ENCODE results near the gene LANCL3. TPM values are rescaled to one million over a fixed set of nuclear protein-coding genes. Genes with fewer than 3 reads are reported as not detected.
"Not testable (repeated sequence)": the region's sequence is repeated elsewhere in the genome, so short reads cannot be mapped to it uniquely, and the experiment has no call there.

LANCL3 gene
- not detected in 2 replicates for polyA plus RNA-seq (2011; rRNA removed)
- not detected in 2 replicates for polyA plus RNA-seq (2012; cell fraction: cytosol; rRNA removed)
- polyA plus RNA-seq (2012; cell fraction: nucleus; rRNA removed), result not detected in 2 replicates
- polyA plus RNA-seq (2017; fragmentation: RNase III; extraction: RNeasy Plus Mini Kit Qiagen cat#74134 plus additional on column Dnase treatment), result not detected in 3 replicates
- polyA minus RNA-seq (2011; rRNA and poly(A)+ RNA removed), result not detected in 2 replicates

DNA sequence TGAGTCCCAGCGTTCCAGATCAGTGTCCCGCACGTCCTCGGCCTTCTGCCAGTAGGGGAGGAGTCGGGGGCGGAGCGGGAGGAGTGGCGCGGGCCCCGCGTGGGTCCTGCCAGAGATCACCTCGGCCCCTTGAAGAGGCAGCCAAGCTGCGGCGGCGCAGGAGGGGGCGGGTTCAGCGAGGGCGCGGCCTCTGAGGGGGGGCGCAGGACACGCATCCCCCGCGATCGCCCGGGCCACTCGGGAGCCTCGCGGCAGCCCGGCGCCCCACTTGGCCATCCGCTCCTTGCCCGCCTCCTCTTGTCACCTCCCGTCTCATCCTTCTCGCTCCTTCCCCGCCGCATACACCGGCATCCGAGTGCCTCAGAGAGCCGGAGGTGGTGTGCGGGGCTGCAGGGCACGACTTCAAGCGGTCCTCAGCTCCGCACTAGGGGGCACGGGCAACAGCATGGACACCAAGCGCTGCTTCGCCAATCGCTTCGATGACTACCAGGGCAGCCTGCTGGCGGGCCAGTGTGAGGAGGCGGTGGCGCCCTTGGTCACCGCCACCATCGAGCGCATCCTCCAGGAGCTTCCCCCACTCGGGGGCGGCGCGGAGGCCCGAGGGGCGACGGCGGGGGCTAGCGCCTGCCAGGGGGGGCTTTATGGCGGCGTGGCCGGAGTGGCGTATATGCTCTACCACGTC lies at the start of gene LANCL3:
TSS of gene LANCL3 (plus strand) at position 236 of the 682 bp plus-strand sequence. CDS start at position 446, 210 bp downstream.
- H3K27ac ChIP-seq; CTCF ChIA-PET; H3K4me1 ChIP-seq; H3K9me3 ChIP-seq; DNase-seq (ENCODE audit: low read depth in 1 of 2, low spot score in 1 of 2); POLR2A ChIA-PET; FAIRE-seq: not testable (repeated sequence)
- Histone ChIP-seq H3K4me2 (peak within 1 kb of the TSS; percentile 60), H3K4me3 (peak within 1 kb of the TSS; percentile 29; the same call in 2 of the 3 replicates)
- 6% methylated on average over 22 of the region's 68 CpGs for WGBS (ENCODE audit: missing lambda C conversion rate)
- ATAC-seq, result peak; percentile 57 to 77; a peak in 5 of 6 replicates

- DNase-seq (ENCODE audit: low read depth in 1 of 2, low spot score in 1 of 2); H3K4me2 ChIP-seq; H3K27ac ChIP-seq; POLR2A ChIA-PET; CTCF ChIA-PET; H3K9me3 ChIP-seq; H3K4me3 ChIP-seq; H3K4me1 ChIP-seq; ATAC-seq: not testable (repeated sequence)
- peak; percentile 39 for FAIRE-seq
- 14% methylated on average over 3 of the region's 3 CpGs for WGBS (ENCODE audit: missing lambda C conversion rate)
These were observed 47.8 kb upstream of the LANCL3 start for GRCh38 chrX:37523673-37524072.

DNA sequence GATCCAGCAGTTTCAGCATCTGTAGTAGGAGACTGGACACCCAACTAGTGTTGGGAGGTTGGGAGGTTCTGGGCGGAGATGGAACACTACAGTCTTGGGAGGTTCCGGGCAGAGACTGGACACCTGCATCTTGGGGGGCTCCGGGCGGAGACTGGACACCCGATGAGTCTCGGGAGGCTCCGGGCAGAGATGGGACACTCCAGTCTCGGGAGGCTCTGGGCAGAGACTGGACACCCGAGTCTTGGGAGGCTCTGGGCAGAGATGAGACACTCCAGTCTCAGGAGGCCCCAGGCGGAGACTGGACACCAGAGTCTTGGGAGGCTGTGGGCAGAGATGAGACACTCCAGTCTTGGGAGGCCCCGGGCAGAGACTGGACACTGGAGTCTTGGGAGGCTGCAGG lies 29.5 kb upstream of the LANCL3 start:
- ChIA-PET POLR2A (no interaction called here), CTCF (no interaction called here)
- FAIRE-seq (no peak), DNase-seq (ENCODE audit: low read depth in 1 of 2, low spot score in 1 of 2) (no peak), ATAC-seq (no peak)
- no peak overlapping the region for H3K4me2 ChIP-seq
- no peak overlapping the region for H3K27ac ChIP-seq
- TF ChIP-seq ZSCAN20 (CRISPR knock-in tag; IDR thresholded peaks at IDR 0.05) (no peak), FOSB (CRISPR knock-in tag; IDR thresholded peaks at IDR 0.05) (no peak), GATA3 (IDR thresholded peaks at IDR 0.05; ENCODE audit: borderline replicate concordance) (no peak), RARB (CRISPR knock-in tag; IDR thresholded peaks at IDR 0.05) (no peak), CBX2 (IDR thresholded peaks at IDR 0.05; ENCODE audit: borderline replicate concordance, low read depth) (no peak), KDM5A (IDR thresholded peaks at IDR 0.05) (no peak), SREBF2 (IDR thresholded peaks at IDR 0.05) (no peak), EP300 (IDR thresholded peaks at IDR 0.05) (no peak), FOXS1 (CRISPR knock-in tag; IDR thresholded peaks at IDR 0.05) (no peak), ZFP36 (IDR thresholded peaks at IDR 0.05; ENCODE audit: borderline replicate concordance, partially characterized antibody) (no peak), KDM1A (IDR thresholded peaks at IDR 0.05; ENCODE audit: low read depth) (no peak), CHD4 (IDR thresholded peaks at IDR 0.05; ENCODE audit: borderline replicate concordance) (no peak)
- TF ChIP-seq, protein P1, sequence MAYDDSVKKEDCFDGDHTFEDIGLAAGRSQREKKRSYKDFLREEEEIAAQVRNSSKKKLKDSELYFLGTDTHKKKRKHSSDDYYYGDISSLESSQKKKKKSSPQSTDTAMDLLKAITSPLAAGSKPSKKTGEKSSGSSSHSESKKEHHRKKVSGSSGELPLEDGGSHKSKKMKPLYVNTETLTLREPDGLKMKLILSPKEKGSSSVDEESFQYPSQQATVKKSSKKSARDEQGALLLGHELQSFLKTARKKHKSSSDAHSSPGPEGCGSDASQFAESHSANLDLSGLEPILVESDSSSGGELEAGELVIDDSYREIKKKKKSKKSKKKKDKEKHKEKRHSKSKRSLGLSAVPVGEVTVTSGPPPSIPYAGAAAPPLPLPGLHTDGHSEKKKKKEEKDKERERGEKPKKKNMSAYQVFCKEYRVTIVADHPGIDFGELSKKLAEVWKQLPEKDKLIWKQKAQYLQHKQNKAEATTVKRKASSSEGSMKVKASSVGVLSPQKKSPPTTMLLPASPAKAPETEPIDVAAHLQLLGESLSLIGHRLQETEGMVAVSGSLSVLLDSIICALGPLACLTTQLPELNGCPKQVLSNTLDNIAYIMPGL (CRISPR knock-in tag; IDR thresholded peaks at IDR 0.05; ENCODE audit: borderline replicate concordance), result no peak
- TF ChIP-seq, protein P2, sequence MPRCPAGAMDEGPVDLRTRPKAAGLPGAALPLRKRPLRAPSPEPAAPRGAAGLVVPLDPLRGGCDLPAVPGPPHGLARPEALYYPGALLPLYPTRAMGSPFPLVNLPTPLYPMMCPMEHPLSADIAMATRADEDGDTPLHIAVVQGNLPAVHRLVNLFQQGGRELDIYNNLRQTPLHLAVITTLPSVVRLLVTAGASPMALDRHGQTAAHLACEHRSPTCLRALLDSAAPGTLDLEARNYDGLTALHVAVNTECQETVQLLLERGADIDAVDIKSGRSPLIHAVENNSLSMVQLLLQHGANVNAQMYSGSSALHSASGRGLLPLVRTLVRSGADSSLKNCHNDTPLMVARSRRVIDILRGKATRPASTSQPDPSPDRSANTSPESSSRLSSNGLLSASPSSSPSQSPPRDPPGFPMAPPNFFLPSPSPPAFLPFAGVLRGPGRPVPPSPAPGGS (IDR thresholded peaks at IDR 0.05), result no peak
- TF ChIP-seq, protein P3, sequence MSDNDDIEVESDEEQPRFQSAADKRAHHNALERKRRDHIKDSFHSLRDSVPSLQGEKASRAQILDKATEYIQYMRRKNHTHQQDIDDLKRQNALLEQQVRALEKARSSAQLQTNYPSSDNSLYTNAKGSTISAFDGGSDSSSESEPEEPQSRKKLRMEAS (IDR thresholded peaks at IDR 0.05), result no peak
- H3K4me1 ChIP-seq, result no peaks in the 10 kb centered on the region
- no CpG with 5 or more reads among the region's 11 CpGs for WGBS (ENCODE audit: missing lambda C conversion rate)
- no peaks in the 10 kb centered on the region for H3K9me3 ChIP-seq
- no peak overlapping the region for H3K4me3 ChIP-seq

DNA sequence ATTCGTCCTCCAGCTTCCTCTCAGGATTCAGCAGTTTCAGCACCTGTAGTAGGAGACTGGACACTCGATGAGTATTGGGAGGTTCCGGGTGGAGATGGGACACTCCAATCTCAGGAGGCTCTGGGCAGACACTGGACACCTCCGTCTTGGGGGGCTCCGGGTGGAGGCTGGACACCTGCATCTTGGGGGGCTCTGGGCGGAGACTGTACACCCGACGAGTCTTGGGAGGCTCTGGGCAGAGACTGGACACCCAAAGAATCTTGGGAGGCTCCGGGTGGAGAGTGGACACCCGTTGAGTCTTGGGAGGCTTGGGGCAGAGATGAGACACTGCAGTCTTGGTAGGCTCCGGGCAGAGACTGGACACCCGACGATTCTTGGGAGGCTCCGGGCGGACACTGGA lies 28.7 kb upstream of the LANCL3 start:
- Histone ChIP-seq H3K9me3 (no peaks in the 10 kb centered on the region), H3K4me1 (no peaks in the 10 kb centered on the region), H3K4me2 (no peak overlapping the region), H3K4me3 (no peak overlapping the region), H3K27ac (no peak overlapping the region)
- ATAC-seq (no peak), DNase-seq (ENCODE audit: low read depth in 1 of 2, low spot score in 1 of 2) (no peak), FAIRE-seq (no peak)
- ChIA-PET POLR2A (no interaction called here), CTCF (no interaction called here)
- 38% methylated on average over 6 of the region's 15 CpGs for WGBS (ENCODE audit: missing lambda C conversion rate)
- TF ChIP-seq CBX2 (IDR thresholded peaks at IDR 0.05; ENCODE audit: borderline replicate concordance, low read depth) (no peak), KDM1A (IDR thresholded peaks at IDR 0.05; ENCODE audit: low read depth) (no peak), RCOR1 (IDR thresholded peaks at IDR 0.05; ENCODE audit: low read depth, low read length) (no peak), POLR2AphosphoS2 (conservative IDR thresholded peaks at IDR 0.05; ENCODE audit: low read length) (no peak), GATA3 (IDR thresholded peaks at IDR 0.05; ENCODE audit: borderline replicate concordance) (no peak), ATOH8 (CRISPR knock-in tag; IDR thresholded peaks at IDR 0.05; ENCODE audit: low read depth) (no peak), EP300 (IDR thresholded peaks at IDR 0.05) (no peak)
- TF ChIP-seq, protein P1 (CRISPR knock-in tag; IDR thresholded peaks at IDR 0.05; ENCODE audit: borderline replicate concordance), result no peak
- TF ChIP-seq, protein P4, sequence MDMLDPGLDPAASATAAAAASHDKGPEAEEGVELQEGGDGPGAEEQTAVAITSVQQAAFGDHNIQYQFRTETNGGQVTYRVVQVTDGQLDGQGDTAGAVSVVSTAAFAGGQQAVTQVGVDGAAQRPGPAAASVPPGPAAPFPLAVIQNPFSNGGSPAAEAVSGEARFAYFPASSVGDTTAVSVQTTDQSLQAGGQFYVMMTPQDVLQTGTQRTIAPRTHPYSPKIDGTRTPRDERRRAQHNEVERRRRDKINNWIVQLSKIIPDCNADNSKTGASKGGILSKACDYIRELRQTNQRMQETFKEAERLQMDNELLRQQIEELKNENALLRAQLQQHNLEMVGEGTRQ (IDR thresholded peaks at IDR 0.05), result no peak
- TF ChIP-seq, protein P3 (IDR thresholded peaks at IDR 0.05), result no peak
